CMK (cell line): Measurements from ENCODE around the gene NALCN.

Source experiments
- DNase-seq: peaks from one replicate; pipeline ENCODE4 v3.0.0-alpha.2; 2010; ENCODE audit warnings: low read depth

Gene NALCN

DNA sequence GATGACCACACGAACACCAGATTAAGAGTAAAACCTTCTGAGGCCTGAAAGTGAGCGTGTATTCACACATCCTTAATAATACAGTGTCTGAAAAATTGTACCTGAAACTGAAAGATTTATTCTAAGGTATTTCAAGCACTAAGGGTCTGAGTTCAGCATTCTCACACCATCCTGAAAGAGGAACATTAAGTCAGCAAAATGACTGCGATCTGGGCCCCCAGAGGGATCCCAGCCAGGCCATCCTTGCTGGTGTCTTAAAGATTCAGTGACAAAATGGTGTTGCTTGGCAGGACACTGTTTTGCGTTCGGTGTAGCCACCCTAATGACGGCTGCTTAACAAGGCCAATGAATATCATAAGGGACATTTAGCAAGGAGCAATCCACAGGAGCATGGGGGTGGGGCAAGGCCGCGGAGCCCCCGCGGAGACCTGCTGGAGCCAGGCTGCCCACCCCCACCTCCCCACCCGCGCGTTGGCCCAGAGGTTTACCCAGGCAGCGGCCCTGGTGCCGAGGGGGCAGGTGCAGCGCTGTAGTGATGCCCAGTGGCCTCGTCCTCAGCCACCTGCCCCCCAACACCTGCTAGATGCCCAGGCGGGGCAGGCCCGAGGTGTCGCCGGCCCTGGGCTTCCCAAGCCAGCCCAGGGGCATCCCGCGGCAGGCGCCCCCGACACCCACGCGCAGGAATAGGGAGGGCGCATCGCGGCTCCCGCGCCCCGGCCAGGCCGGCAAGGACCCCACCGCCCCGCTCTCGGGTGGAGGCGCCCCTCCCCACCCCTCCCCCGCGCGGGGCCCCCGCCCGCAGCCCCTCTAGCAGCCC lies 742 bp downstream of the NALCN start:
- DNase-seq = no peak

DNA sequence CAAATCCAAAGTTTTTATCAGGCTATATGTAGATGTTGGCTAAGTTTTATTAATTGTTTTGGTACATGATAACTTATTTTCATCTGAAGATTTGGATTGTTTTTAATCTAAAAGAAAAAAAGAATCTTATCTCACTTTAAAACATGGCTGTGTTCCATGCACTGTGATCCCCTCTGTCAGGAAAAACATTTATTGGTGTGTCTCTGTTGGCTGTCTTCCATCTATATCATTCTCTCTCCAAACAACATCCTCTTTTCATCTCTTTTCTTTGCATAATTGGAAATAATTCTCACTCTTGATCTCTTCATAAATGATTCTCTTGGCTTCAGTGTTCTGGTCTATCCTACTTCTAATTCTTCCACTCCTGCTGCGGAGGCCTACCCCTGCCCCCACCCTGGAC lies 4.2 kb downstream of the NALCN start:
- DNase-seq = no peak

DNA sequence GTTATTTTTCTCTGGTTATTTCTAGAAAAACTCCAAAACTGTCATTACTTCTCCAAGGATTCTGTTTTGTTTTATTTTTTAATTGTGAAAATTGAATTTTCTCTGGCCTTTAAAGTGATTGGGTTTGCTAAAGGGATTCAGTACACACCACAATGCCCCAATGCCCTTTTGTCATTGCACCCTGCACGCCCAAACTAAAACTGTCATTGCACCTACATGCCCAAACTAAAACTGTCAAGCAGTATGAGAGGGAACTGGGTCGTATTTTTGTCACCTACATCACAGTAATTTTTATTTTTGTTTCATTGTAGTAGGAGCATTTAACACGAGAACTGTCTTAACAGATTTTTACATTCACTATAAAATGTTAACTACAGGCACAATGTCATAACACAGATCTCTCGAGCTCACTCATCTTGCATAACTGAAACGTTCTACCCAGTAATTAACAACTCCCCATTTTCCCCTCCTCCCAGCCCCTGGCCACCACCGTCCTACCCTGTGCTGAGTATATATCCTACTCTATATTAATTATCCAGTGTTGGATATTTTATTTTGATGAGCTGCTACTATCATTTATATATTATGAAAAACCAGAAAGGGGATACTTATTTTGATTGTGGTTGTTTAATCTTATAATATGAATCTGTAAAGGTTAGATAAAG lies 7.2 kb downstream of the NALCN start:
- no peak for DNase-seq

- no peak for DNase-seq
Measured at GRCh38 chr13:101408154-101408553, 8.2 kb downstream of the NALCN start.

GRCh38 chr13:101406791-101407190 lies 9.5 kb downstream of the NALCN start:
- no peak for DNase-seq

- no peak for DNase-seq
Measured at GRCh38 chr13:101401196-101401595, 15.1 kb downstream of the NALCN start.

- DNase-seq = no peak
Measured at GRCh38 chr13:101399365-101399764, 16.9 kb downstream of the NALCN start.

DNA sequence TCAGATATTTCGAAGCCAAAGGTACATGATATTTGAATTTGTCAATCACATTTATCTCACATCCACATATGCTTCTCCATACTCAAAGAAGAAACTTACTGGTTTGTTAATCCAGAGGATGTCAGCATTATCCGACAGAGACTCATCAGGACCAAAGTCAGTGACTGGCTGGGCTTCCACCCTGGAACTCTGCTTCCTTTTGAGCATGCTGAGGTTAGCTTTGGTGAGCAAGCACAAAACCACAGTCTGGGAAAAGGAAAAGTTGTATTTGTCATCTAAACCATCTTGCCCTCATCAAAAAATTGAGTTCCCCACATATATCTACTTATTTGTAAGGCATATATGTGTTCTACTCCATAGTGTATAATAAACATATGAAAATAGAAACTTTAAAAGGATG lies 17.4 kb downstream of the NALCN start:
- DNase-seq = no peak

DNA sequence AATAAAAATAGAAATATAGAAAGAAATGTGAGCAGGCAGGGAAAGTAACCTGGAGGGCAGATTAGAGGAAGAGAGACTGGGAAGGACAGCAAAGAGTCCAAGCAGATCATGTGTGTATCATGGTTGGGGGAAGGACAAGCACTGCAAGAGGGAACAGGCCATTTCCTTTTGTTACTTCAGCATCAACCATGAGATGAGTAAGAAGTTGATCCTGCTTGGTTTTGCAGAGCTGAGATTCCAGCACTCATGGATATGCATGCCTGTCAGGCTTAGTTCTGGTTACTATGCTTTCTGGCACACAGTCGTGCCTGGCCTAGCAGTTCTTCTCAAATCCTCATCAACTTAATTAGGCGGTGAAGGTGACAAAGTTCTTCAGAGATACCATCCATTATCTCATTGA lies 18.1 kb downstream of the NALCN start:
- DNase-seq = no peak

DNA sequence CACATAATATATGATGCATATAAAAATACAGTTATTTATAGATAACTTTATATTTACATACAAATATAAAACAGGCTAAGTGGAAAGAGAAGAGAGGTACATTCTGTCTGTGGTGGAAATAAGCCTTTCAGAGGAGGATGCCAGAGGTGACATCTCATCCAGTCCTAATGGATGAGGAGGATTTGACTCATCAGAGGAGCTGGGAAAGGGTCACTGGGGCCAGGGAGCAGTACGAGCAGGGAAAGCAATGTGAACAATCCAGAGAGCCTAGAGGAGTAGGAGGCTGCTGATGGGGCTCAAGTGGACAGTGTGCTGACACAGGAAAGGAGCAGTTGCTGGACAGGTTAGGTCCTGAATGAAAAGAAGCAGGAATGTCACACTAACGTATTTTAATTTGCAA lies 18.6 kb downstream of the NALCN start:
- no peak for DNase-seq

- no peak for DNase-seq
Measured at GRCh38 chr13:101394605-101395004, 21.7 kb downstream of the NALCN start.

- no peak for DNase-seq
Measured at GRCh38 chr13:101393140-101393539, 23.2 kb downstream of the NALCN start.

- DNase-seq = no peak
Measured at GRCh38 chr13:101390461-101390860, 25.8 kb downstream of the NALCN start.

- no peak for DNase-seq
Measured at GRCh38 chr13:101384929-101385328, 31.4 kb downstream of the NALCN start.

GRCh38 chr13:101383595-101383994 lies 32.7 kb downstream of the NALCN start:
- no peak for DNase-seq

GRCh38 chr13:101382701-101383100 lies 33.6 kb downstream of the NALCN start:
- no peak for DNase-seq

- DNase-seq = no peak
Measured at GRCh38 chr13:101382086-101382485, 34.2 kb downstream of the NALCN start.

DNA sequence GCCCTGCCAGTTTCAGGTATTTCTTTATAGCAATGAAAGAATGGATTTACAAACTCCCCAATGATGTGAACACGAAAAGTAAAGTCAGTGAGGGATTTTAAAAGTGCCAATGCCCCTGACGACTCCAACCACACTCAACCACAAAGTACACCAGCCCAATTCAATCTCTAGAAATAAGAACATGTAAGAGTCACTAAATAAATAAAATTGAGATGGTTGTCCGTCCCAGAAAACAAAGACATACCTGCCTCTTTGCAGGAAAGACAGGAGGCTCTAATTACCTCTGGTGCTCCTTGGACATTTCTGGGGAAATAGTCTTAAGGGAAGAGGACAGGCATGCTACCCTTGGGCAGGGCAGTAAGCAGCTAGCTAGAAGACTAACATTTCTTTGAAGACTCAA lies 55.8 kb downstream of the NALCN start:
- DNase-seq = no peak

DNA sequence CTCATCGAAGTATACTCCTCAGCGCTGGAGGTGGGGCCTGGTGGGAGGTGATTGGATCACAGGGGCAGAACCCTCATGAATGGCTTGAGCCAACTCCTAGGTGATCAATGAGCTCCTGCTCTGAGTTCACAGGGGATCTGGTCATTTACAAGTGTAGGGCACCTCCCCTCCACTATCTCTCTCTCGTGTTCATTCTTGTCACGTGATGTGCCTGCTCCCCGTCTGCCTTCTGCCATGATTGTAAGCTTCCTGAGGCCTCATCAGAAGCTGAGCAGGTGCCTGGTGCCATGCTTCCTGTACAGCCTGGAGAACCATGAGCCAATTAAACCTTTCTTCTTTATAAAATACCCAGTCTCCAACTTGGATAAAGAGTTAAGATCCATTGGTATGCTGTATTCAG lies 61.4 kb downstream of the NALCN start:
- DNase-seq = no peak

GRCh38 chr13:101346942-101347728 lies 69.2 kb downstream of the NALCN start:
- DNase-seq = no peak

DNA sequence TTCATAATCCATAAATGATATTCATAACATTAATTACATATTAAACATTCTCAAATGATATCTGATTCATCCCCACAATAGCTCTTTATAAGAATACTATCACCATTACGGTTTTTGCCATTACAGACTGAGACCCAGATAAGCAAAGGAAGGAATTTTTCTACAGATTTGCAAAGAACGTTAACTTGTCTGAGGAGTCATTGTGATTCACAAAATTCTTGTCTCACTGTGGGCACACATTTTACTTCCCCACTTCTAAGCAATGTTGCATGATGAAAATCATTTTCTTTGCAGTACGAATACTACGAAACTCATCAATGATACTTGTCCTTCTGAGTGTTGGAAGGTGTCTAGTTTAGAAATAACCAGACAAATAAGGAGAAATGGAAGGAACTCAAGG lies 70.1 kb downstream of the NALCN start:
- no peak for DNase-seq

DNA sequence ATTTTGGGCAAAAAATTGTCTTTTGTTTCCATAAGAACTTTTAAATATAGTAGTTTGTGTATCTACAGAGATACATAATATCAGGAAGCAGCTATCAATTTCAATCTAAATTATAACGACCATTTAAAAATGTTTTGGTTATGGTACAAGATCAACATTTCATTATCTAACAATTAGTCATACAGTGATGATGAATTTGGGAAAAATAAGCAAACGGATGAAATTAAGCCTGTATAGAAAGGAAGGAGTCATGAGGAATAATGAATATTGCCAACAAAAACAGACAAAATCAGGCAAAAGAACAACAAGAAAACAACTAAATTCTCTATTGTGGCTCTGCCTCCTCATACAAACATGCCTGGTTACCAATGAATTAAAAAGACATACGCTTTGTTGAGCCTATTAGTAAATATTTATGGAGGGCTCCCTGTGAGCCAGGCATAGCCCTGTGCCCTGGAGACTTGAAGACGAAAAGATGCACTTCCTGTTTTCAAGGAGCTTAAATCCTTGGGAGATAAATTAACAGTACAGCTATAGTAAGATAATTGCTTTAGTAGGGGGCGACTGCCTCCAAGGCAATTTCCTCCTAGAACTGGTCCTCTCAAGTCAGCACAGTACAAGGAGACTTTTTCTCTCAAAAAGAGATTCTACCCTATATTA lies 73.0 kb downstream of the NALCN start:
- no peak for DNase-seq
